ENCODE data around the gene MICAL1.

The MICAL1 gene

GRCh38 chr6:109429496-109429895 lies 26.1 kb downstream of the MICAL1 start:
- DNase-seq (ENCODE audit: low spot score), result no peak

- DNase-seq (ENCODE audit: low spot score), result no peak
These were observed 26.6 kb downstream of the MICAL1 start for GRCh38 chr6:109428889-109429477.

- no peak for DNase-seq (ENCODE audit: low spot score)
These were observed 30.6 kb downstream of the MICAL1 start for GRCh38 chr6:109424946-109425345.

GRCh38 chr6:109421184-109421583 lies 34.4 kb downstream of the MICAL1 start:
- DNase-seq (ENCODE audit: low spot score), result no peak

GRCh38 chr6:109420751-109421150 lies 34.8 kb downstream of the MICAL1 start:
- no peak for DNase-seq (ENCODE audit: low spot score)

GRCh38 chr6:109417646-109418045 lies 37.9 kb downstream of the MICAL1 start:
- no peak for DNase-seq (ENCODE audit: low spot score)

GRCh38 chr6:109411034-109411433 lies 44.5 kb downstream of the MICAL1 start:
- no peak for DNase-seq (ENCODE audit: low spot score)

GRCh38 chr6:109406196-109406595 lies 49.4 kb downstream of the MICAL1 start:
- DNase-seq (ENCODE audit: low spot score), result no peak

- DNase-seq (ENCODE audit: low spot score), result no peak
These were observed 58.6 kb downstream of the MICAL1 start for GRCh38 chr6:109397020-109397419.

- DNase-seq (ENCODE audit: low spot score), result no peak
These were observed 59.4 kb downstream of the MICAL1 start for GRCh38 chr6:109396046-109396718.
